Endothelial cell (in vitro differentiated cells): Measurements from ENCODE around the gene STIP1. TPM values are rescaled to one million over a fixed set of nuclear protein-coding genes. Genes with fewer than 3 reads are reported as not detected.

Source experiments
- DNase-seq: peaks from one replicate; pipeline ENCODE4 v3.0.0; 2021; ENCODE audit warnings: low spot score
- H3K27ac Mint-ChIP-seq: one replicate; pipeline ENCODE4 v1.8.0; 2021; ENCODE audit warnings: mixed read lengths, inconsistent platforms; ENCODE audit not compliant: unreplicated experiment
- H3K27me3 Mint-ChIP-seq: one replicate; pipeline ENCODE4 v1.8.0; 2021; ENCODE audit warnings: mild to moderate bottlenecking, moderate library complexity, mixed read lengths, inconsistent platforms; ENCODE audit not compliant: unreplicated experiment
- H3K36me3 Mint-ChIP-seq: one replicate; pipeline ENCODE4 v1.8.0; 2021; ENCODE audit warnings: mild to moderate bottlenecking, low read depth, mixed read lengths, inconsistent platforms; ENCODE audit not compliant: unreplicated experiment
- H3K4me1 Mint-ChIP-seq: one replicate; pipeline ENCODE4 v1.8.0; 2021; ENCODE audit warnings: mild to moderate bottlenecking, mixed read lengths, inconsistent platforms; ENCODE audit not compliant: unreplicated experiment
- H3K4me3 Mint-ChIP-seq: one replicate; pipeline ENCODE4 v1.8.0; 2021; ENCODE audit warnings: mild to moderate bottlenecking, mixed read lengths, inconsistent platforms; ENCODE audit not compliant: unreplicated experiment
- H3K9me3 Mint-ChIP-seq: one replicate; pipeline ENCODE4 v1.8.0; 2021; ENCODE audit warnings: mixed read lengths, inconsistent platforms; ENCODE audit not compliant: unreplicated experiment
- CTCF ChIP-seq: fragments of 200-600 bp; sonication (generic); IDR thresholded peaks from one replicate; pipeline ENCODE4 v1.5.0; 2021; ENCODE audit warnings: antibody characterized with exemption; ENCODE audit not compliant: unreplicated experiment
- total RNA-seq: library from RNA; stranded (reverse); fragmentation: NEBNext Ultra II Directional; extraction: Animal tissue kit (Norgen Biotek cat#: 25700); gene quantifications from one replicate; pipeline ENCODE4 v1.2.1, GENCODE V29; 2021; ENCODE audit not compliant: unreplicated experiment

STIP1 gene
- total RNA-seq, 1 donor from 2014 or later: 124 TPM

- peaks cover 5% of the 10 kb centered on the region for H3K36me3 Mint-ChIP-seq
- H3K9me3 Mint-ChIP-seq: no peaks in the 10 kb centered on the region
- no peak for DNase-seq
- peaks cover 7% of the 10 kb centered on the region for H3K27me3 Mint-ChIP-seq
- H3K4me1 Mint-ChIP-seq: peaks cover 5% of the 10 kb centered on the region
- H3K27ac Mint-ChIP-seq: no peak overlapping the region
- TF ChIP-seq CTCF: no peak
- peak overlapping the region; percentile 31 for H3K4me3 Mint-ChIP-seq
These were observed 32.8 kb downstream of the STIP1 start for GRCh38 chr11:64218628-64219353.

GRCh38 chr11:64219354-64219684, 33.3 kb downstream of the STIP1 start:
- Mint-ChIP-seq H3K27me3 (peaks cover 7% of the 10 kb centered on the region), H3K9me3 (no peaks in the 10 kb centered on the region), H3K4me3 (no peak overlapping the region), H3K36me3 (peaks cover 5% of the 10 kb centered on the region), H3K4me1 (peaks cover 5% of the 10 kb centered on the region), H3K27ac (no peak overlapping the region)
- TF ChIP-seq CTCF: no peak
- DNase-seq: no peak

DNA sequence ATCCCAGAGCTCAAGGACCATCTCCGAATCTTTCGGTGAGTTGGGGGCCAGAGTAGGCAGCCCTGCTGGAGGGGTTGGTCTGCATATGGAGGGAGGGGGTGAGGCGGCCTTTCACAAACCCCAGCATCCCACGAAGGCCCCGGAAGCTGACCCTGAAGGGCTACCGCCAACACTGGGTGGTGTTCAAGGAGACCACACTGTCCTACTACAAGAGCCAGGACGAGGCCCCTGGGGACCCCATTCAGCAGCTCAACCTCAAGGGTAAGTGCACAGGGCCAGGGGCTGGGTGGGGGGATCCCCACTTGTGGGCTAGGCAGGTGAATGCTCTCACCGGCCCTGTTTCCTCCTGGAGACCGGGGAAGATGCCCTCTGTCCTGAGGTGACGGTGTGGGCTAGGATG, 33.8 kb downstream of the STIP1 start:
- peaks cover 5% of the 10 kb centered on the region for H3K36me3 Mint-ChIP-seq
- peaks cover 5% of the 10 kb centered on the region for H3K4me1 Mint-ChIP-seq
- no peak for TF ChIP-seq CTCF
- DNase-seq: no peak
- no peak overlapping the region for H3K27ac Mint-ChIP-seq
- H3K4me3 Mint-ChIP-seq: no peak overlapping the region
- H3K9me3 Mint-ChIP-seq: no peaks in the 10 kb centered on the region
- peaks cover 7% of the 10 kb centered on the region for H3K27me3 Mint-ChIP-seq

- H3K9me3 Mint-ChIP-seq: no peaks in the 10 kb centered on the region
- no peak overlapping the region for H3K27ac Mint-ChIP-seq
- H3K4me1 Mint-ChIP-seq: peaks cover 5% of the 10 kb centered on the region
- peaks cover 7% of the 10 kb centered on the region for H3K27me3 Mint-ChIP-seq
- peaks cover 5% of the 10 kb centered on the region for H3K36me3 Mint-ChIP-seq
- H3K4me3 Mint-ChIP-seq: no peak overlapping the region
- TF ChIP-seq CTCF: no peak
- no peak for DNase-seq
These were observed 34.3 kb downstream of the STIP1 start for GRCh38 chr11:64220271-64220670.

DNA sequence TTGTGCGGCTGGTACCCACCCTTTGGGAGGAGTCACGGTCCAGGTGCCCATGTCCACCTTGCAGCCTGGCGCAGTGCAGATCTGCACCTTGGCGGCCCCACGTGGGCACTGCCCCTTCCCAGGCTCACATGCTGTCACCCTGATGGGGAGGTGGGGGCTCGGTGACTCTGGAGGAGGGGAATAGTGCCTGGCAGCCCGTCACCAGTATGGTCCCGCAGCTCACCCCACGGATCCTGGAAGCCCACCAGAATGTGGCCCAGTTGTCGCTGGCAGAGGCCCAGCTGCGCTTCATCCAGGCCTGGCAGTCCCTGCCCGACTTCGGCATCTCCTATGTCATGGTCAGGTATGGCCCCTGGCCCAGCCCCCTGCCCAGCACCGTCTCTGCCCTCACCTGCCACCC, 34.8 kb downstream of the STIP1 start:
- Mint-ChIP-seq H3K4me1 (peaks cover 5% of the 10 kb centered on the region), H3K4me3 (no peak overlapping the region), H3K27ac (no peak overlapping the region), H3K9me3 (no peaks in the 10 kb centered on the region), H3K27me3 (peaks cover 7% of the 10 kb centered on the region), H3K36me3 (peaks cover 5% of the 10 kb centered on the region)
- TF ChIP-seq CTCF: no peak
- DNase-seq: no peak
